Pulmonary artery endothelial cell (primary cell): Measurements from ENCODE around the gene WNT5B. TPM values are rescaled to one million over a fixed set of nuclear protein-coding genes. Genes with fewer than 3 reads are reported as not detected.
A peak's percentile ranks its signal among the peaks of the same experiment; 100 is the strongest.

Experiments
- DNase-seq: peaks from one replicate; pipeline ENCODE4 v3.0.0-alpha.2; 2011; ENCODE audit warnings: low read depth, low spot score
- total RNA-seq: library from RNA; depleted of rRNA; stranded (reverse); fragments of >200 nt; gene quantifications from 2 replicates; pipeline ENCODE4 v1.2.3, GENCODE V29; 2014

WNT5B gene
- total RNA-seq, 1 donor from 2014 or later = not detected

DNA sequence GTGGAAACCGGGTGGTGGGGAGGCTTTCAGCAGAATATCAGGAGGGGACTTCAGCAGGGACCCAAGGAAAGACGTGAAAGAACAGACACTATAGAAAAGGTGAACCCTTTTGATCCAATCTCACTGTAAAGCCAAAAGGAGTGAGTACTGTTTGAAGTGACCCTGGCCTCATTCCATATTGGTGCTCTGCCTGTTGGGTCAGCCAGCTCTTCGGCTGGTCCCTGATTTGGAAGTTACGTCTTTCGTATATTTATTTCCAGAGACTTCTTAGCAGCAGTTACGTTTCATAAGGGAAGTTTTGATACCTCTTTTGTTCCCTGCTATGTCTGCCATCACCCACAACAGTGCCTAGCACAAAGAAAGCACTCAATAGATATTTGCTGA, 21.9 kb downstream of the WNT5B start:
- no peak for DNase-seq

DNA sequence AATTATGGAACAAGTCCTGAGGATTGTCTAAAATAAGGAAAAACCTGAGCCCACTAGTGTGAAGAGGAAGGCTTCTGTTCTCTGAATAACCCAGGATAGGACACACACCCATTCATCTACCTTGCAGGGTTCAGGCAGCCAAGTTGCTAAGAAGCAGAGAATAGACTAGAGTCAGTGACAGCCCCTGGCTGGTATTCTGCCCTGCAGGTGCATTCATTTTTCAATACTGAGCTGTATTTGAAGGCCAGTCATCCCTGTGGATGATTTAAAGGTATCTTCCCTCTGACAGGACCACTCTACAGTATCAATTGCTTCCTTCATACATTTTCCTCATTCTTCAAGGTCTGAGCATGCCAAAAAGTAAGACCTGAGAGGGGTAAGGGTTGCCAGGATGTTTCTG, 22.9 kb downstream of the WNT5B start:
- no peak for DNase-seq

DNA sequence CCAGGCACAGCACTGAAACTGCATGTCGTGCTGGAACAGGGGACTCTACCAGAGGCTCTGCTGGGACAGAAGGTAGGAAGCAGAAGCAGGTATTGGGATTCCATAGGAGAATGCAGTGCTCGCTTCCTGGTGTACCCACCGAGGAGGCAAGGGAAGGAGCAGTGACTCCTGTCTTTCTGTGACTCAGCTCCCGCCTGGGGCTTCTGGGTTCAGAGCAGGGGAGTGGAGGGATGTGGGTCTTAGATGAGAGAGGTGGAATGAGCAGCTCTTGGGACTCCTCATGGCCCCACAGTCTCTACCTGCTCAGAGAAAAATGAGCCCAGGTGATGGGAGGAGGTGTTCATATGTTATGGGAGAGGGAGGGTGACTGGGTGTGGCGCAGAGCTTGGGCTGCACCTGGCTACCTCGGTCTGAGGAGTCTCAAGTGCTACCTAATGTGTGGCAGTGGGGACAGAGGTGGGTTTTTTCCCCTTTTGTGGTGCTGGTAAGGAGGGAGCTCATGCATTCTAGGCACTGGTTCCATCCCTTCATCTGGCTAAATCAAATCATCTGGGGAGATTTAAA, 26.3 kb downstream of the WNT5B start:
- no peak for DNase-seq

DNA sequence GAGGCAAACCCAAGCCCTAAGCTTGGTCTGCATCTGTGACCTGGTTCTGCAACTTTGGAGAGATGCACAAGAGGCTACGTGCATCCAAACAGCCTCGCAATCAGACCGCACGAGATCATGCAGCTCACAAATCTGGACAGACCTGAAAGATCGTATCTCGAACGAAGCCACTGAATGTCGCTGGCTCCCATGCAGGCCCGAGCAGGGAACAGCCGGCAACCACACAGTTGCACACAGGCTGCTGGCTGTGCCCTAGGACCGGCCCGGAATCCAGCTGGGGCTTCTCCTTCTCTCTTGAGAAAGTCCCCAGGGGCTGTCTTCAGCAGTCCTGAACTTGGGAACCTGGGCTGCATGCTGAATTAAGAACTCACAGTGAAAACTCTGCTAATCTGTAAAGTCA, 27.9 kb downstream of the WNT5B start:
- no peak for DNase-seq

DNA sequence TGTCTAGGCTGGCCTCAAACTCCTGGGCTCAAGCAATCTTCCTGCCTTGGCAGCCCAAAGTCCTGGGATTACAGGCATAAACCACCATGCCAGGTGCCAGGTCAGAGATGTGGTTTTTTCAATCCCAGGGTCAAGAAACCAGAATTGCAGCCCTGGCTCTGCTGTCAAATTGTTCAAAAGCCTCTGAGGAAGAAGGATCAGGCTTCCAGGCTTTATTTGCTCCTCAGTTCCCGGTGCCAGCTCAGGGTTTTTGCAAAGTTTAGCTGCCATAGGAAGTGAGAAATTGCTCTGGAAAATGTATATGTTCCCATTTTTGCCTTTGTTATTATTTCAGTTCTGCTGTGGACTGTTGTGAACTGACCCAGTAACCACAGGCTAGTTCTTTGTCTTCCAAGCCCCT, 28.7 kb downstream of the WNT5B start:
- no peak for DNase-seq

DNA sequence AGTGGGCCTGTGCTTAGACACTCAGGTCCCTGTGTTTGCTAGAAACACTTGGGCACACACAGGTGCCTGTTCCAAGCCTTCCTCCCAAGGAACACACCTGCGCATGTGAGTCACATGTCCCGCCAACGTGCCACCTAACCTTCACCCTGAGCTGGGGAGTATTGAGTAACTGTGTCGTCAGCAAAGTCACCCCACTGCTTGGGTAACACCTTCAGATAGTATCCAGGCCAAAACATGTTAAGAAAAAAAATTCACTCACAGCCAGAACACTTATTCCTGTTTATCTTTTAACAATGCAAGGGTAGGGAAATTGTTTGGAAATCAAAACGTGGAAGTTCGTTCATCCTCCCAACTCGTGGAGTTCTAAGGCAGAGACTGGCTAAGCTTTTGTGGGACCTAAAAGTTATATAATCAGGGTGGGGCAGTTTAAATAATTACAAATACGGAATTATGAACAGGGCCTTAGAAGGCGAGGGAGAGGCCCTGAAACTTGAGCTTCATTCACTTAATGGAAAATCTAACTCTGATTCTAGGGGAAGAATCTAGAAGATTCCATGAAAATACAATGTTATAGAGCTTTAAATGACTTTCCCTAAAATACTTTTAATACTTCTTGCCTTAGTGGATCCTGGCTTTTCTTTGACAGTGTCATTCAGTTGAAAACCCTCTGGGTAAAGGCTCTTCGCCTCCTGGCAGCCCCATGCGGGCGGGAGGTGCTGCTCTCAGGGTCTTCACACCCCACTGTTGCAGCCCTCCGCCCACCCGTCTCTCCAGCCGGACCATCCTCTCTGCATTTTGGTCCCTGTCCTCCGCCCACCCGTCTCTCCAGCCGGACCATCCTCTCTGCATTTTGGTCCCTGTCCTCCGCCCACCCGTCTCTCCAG, 31.5 kb downstream of the WNT5B start:
- peak; percentile 15 for DNase-seq

DNA sequence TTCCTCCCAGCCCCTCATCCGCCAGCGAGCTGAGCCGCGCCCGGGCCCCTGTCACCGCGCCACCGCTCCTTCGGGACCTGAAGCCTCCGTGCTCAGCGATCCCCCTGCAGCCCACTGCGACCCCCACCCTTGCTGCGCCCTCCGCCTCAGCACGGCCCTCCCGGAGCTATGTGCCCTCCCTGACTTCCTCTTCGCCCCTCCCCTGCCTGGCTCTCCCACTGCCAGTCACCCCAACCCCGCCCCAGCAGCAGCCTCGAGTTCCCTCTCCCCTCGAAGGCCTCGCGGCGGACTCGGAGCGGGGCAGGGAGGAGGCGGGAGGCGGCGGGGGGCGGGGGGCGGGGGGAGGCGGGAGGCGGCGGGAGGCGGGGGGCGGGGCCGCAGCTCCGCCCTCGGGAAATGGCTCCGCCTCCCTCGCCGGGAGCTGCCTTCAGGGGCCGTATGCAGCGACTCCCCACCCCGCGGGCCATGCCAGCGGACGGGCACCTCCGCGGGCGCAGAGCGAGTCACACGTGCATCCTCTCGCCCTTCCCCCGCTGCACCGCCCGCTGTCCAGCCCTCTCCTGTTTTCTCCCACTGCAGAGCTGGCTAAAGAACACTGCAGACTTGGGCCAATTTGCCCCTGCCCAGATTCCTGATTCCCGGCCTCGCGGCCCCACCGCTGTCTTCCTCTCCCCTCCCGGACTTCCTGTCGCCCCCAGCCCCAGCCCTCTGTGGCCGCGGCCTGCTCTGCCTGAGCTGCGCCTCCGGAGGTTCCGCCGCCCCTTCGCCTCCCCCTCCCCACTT, 32.7 kb downstream of the WNT5B start:
- peak; percentile 85 for DNase-seq

DNA sequence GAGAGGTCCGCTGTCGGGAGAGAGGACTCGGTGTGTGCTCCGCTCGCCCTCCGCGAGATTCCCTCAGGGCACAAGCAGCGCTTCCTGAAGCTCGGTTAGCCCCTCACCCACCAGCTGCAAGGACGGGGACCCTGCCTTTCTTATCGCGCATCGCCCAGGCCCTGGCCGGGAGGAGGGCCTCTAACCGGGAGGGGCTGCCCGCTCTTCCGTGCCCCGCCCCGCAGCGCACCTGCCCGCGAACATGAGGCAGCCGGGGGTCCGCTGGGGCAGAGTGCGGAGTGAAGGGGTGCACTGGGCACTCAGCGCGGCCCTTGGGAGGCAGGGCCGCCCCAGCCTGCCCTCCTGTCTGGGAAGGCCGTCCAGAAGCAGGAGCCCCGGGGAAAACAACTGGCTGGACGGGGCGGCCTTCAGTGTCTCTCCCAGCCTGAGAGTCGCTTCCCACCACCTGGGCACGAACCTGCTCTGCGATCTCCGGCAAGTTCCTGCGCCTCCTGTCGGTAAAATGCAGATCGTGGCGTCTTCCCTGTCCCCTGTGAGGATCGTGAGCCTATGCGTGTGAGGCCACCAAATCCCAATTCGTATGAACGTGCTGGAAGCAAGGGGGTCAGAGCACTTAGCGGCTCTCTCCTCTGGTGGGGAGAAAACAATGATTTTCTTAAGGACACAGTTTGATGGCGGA, 33.9 kb downstream of the WNT5B start:
- DNase-seq = no peak

DNA sequence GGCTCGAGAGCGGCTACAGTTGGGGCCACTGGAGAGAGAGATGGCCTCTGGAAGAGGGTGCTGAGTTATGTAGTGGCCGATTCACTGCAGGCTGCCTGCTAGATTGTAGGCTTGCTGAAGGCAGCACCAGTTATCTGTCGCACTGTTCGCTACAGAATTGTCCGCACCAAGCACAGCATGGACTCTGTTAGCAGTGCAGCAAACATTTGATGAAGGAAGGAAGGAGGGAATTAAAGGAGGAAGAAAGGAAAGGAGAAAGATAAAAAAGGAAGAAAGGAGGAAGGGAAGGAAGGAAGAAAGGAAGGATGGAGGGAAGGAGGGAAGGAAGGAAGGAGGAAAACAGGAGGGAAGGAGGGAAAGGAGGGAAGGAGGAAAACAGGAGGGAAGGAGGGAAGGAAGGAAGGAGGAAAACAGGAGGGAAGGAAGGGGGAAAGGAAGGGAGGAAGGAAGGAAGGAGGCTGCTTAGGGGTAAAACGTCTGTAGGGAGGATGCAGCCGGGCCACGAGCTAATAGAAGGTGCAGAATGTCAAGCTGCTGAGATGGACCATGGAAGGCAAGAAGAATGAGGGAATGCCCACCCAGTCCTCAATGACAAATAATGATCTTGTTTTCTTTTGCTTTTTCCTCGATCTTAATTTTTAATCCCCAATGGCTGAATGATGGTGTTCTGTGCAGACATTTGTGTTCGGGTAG, 34.6 kb downstream of the WNT5B start:
- no peak for DNase-seq

DNA sequence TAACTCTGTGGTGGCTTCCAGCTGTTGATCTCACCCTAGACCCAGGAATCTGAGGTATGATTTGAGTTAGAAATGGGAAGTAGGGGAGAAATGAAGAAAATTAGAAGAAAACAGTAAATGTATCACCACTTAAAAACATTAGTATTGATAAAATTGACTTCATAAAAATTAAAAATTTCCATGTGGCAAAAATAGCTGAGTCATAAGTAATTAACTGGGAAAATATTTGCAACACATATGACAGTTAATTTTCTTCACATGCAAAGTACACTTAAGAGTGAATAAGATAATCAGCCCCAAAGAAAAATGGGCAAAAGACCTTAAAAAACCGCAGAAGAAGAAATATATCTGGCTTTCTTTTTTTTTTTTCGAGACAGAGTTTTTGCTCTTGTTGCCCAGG, 36.3 kb downstream of the WNT5B start:
- DNase-seq = no peak

DNA sequence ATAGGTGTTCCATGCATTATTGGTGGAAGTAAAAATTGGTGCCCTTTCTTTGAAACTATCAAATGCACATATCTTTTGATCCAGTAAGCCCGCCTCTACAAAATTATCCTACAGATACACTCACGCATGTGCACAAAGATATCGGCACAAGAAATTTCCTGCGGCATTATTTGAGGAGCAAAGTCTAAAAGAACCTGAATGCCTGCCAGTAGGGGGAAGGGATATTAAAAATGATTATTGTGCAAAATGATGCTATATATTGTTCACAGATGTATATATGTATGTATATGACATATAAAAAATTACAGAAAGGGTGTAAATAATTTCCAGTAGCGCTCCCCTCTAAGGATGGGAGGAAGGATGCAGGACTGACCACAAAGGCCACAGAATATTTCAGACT, 37.2 kb downstream of the WNT5B start:
- DNase-seq = no peak

DNA sequence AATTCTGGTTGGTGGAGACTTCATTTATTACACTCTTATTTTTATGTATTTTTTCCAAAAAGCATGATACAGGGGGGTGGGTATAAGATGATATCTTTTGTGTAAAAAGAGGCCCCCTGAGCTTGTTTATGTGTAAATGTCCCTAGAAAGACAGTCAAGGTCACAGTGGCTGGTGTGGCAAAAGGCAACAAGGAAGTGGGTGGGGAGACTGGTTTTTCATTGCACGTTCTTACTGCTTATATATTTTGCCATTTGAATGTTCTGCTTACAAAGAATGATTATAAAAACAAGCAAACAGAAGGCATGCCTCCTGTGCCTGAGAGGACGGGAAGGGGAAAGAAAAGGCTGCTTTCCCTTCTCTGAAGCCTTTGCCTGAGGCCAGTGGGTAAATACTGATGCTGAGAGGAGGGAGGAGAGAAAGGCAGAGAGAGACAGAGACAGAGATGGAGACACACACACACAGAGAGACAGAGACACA, 37.7 kb downstream of the WNT5B start:
- no peak for DNase-seq

DNA sequence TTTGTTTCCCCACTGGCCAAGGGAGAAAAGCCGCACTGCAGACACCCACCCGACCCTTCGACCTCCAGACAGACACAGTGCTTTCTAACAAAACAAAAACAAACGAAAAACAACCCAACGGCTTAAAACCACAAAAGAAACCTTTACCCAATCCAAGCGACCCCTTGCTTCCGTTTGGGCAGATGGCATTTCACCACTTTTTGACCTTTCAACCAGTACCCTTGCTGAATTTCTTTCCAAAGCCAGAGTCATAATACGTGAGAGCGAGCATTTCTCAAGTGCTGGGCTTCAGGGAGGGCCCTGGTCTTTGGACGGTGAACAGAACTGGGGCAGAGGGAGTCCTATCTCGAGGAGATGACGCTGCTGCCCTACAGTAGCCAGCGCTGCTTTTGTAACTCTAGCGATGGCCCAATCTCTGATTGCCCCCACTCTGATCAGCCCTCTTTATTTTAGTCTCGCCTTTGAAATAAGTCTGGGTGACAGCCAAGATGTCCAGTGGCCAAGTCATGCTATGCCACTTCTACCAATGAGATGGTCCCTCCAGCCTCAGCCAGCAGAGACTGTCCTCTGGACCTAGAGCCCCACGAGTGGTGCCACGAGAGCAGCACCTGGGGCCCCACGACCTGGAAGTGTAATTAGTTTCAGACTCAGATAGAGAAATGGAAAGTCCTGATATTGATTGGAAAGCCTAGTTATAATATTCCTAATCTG, 40.0 kb downstream of the WNT5B start:
- no peak for DNase-seq

DNA sequence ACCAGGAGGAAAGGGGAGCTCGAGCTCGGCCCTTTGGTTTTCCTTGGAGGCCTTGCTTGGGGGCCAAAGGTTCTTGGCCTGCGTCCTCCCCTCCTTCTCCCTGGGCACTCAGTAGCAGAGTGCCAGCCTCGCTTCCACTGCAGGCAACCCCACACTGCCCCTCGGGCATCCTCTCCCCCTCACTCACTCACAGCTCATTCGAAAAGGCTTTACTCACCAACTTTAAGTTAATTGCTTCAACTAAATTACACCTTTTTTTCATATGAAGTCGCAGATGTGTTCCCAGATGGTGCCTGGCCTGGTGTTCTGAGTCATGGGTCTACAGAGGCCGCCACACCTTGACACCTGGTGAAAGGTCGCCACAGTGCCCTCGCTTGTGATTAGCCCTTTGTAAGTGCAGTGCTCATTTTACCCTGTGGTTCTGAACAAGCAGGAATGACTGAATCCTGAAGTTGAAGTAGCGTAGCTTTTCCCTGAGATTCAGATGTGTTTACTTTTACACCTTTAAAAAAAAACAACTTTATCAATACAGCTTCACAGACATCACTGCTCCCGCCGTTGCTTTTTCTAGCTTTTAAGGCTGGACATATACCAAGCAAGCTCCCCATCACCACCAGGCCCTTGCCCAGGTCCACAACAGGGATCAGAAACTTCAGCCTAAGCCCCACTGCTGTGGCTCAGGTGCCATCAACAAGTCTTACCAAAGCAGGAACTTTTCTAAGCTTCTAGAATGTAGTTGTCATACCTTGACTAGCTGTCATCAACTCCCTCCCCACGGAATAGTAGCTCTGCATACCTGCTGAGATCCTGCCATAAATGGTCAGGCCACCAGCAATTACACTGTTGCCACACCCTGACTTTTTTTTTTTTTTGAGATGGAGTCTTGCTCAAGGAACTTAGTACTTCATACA, 41.6 kb downstream of the WNT5B start:
- no peak for DNase-seq

DNA sequence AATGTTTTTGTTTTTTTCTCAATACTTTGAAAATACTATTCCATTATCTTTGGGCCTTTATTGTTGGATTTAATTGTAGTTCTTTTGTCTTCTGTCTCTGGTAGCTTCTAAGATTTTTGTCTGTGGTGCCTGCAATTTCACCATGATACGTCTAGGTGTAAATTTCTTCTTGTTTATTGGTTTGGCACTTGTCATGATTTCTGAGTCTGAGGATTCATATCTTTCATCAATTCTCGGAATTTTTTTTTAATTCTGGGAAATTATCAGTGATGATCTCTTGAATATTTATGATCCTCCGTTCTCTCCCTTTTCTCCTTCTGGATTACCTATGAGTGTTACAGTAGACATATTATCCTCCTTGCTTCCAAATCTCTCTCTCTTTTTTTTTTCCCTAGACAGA, 47.0 kb downstream of the WNT5B start:
- no peak for DNase-seq

DNA sequence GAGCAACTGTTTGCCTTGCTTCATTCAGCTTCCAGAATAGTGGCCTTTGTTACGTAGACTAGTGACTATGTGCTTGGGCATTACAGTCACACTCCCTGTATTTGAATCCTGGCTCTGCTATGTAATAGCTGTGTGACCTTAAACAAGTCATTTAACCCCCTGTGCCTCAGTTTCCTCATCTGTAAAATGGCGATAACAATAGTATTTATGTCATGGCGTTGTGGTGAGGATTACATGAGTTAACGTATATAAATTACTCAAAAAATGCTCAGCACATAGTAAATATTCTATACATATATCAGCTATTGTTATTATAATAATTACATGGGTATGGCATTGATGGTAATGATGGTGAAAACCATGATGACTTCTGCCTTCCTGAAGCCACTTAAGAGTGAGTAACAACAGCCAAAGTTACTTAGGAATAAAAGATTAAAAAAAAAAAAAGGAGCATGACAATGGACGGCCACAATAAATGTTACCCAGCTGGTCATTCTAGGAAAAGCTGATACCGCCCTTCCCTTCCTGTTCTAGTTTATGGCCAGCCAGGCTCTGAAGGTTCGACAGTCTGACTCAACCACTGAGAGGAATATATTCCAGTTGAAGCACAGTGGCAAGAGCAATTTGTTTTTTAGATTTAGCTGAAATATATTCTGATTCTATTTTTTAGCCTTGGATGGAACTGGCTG, 51.9 kb downstream of the WNT5B start:
- peak; percentile 62 for DNase-seq

DNA sequence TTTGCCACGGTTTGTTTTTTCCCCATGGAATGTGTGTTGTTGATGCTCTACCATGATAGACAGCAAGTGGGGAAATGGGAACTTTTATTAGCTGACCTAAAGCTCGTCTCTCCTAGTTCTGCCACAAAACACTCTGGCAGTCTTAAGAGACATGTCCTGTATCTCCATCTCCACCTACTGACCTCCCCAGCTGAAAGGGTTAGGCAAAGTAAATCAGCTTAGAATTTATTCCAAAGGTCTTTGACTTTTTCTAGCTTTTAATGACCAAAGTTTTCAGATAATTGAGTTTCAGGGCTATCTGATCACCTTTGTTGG, 52.4 kb downstream of the WNT5B start:
- DNase-seq = no peak

DNA sequence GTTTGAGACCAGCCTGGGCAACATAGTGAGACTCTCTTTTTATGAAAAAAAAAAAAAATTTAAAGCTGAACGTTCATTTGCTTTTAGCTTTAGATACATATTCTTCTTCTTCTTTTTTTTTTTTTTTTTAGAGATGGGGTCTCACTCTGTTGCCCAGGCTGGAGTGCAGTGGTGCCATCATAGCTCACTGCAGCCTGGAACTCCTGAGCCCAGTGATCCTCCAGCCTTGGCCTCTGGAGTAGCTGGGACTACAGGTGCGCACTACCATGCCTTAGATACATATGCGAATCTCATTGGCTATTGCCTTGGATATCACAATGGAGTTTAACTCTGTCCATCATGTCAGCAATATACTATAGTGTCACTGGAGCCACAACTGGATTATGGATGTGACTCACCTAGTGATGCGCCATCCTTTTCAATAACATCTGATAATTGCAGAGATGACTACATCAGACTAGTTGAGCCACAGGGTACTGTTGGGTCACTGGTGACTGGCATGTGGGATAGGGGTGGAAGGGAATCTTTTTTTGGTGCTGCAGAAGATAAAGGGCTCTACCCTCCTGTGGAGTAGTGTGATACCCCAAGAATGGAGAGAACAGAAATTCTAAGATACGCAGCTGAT, 59.2 kb downstream of the WNT5B start:
- no peak for DNase-seq
